Activated effector memory CD4-positive, alpha-beta T cell treated with Interleukin-2 at 50 U/mL for 16 hours (primary cell): ENCODE results near the gene CITED1.

Experiments used
- DNase-seq: peaks from one replicate; pipeline ENCODE4 v3.0.0-alpha.2; 2020

CITED1 gene

DNA sequence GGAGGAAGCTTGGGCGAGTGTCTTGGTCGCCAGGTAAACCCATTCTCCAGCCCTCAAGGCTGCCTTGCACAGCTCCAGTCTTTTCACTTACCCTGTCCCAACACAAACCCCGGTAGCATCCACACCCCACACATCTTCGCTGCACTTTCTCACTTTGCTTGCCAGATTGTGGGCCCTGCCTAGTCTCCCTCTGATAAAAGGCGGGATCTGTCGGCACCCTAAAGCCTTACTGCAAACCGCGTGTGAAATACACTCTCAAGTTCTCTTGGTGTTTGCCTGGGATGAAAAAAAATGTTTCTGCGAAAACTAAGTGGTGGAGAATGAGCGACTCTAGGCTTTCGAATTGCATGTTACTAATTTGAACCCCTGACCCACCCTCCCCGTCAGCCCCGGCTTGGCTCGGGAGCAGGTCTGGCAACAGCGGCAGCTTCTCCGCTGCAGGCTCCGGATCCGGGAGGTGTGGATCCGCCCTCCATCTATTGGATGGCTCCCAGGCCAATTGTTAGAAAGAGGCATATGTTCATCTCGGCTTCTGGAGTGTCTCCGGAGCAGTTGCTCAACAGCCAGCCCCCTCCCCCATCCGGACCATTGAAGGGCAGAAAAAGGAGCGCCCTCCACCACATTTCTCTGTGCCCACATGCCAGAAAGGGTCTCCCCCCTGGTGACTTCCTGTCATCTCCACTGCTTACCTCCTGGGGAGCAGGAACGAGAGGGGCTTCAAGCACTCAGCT is 3.0 kb upstream of the CITED1 start:
- DNase-seq: no peak

DNA sequence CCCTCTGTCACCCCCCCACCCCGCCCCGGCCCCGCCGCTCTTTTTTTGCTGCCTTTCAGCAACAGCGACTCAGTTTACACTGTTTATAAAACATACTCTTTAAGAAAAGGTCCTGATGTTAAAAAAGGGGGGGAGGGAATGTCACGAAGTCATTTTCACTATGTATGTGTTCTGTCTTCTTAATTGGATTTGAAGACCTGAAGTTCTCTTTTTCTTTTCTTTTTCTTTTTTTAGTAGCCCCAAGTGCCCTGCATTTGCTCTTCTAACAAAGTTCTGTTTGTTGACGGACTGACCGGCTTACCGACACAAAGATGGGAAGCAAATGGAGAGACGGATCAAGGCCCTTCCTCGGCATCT is 2.5 kb upstream of the CITED1 start:
- DNase-seq: no peak

GRCh38 chrX:72307646-72308051 is 1.9 kb upstream of the CITED1 start:
- no peak for DNase-seq

DNA sequence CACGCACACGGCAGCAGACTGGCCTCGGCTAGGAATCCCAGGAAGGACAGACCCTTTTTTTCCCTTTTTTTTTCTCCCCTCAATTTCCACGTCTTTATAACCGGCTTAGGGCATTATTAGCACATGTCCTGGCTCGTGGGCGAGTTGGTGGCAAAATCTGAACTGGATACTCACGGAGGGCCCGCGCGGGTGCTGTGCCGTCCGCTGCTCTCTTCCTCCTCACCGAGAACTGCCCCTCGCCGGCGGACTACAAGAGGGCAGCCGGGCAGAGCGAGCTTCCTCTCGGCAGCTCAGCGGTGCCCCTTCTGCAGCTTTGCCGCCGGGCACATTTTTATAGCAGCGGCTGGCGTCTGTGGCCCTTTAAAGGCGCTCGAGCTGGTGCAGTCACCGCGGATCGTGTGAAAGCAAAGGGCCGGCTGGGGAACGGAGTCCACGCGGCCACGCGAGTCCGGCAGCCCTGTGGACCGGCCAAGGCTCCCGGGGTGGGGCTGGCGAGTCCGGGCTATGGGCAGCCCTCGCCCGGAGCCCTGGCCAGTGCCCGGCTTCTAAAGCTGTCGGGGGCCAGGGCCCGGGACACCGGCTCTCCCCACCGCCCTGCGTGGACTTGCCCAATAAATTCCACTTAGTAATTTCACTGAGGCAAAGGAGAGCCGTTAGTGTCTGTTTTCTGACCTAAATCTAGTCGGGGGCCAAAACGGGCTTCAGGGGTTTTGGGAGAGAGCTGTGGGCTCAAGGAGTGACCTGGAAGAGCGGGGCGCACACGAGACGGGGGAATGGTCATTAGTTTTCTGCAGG is 1.3 kb upstream of the CITED1 start:
- no peak for DNase-seq

- no peak for DNase-seq
Observed at GRCh38 chrX:72306085-72306801, 529 bp upstream of the CITED1 start.

GRCh38 chrX:72304877-72305276 is 837 bp downstream of the CITED1 start:
- DNase-seq: no peak

GRCh38 chrX:72301781-72302180 is 3.9 kb downstream of the CITED1 start:
- DNase-seq: no peak

- DNase-seq: no peak
Observed at GRCh38 chrX:72299891-72300630, 5.7 kb downstream of the CITED1 start.

DNA sequence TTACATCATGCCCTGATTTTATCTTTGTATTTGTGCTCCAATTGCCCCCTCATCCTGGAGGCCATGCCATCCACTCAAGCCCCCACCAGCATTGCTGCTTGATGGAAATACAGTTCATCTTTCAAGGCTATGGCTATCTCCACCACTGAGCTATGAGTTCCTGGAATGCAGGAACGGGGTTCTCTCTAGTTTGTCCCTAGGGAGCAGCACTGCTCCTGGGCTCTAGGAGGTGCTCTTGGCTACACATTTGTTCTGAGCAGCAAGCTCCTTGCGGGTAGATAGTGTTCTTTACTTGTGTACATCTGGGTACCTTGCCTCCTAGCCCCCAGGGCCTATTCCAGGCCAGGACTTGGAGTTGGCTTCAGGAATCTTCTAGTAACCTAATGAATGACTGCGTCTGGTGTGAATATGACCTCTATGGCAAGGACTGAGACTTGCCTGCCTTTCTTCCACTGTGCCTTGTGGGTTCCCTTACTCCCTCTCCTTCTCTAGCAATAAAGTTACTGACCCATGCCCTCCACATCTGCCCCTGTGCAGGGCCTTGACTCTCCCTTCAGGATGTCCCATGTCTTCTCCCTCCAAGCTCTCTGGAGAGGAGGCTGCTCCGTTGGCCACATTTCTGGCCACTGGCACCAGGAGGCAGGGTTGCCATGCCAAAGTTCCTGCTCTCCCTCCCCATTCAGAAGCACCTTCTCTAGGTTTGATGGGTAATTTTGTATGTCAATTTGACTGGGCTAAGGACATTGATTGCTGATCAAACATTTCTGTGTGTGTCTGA is 7.6 kb downstream of the CITED1 start:
- no peak for DNase-seq

DNA sequence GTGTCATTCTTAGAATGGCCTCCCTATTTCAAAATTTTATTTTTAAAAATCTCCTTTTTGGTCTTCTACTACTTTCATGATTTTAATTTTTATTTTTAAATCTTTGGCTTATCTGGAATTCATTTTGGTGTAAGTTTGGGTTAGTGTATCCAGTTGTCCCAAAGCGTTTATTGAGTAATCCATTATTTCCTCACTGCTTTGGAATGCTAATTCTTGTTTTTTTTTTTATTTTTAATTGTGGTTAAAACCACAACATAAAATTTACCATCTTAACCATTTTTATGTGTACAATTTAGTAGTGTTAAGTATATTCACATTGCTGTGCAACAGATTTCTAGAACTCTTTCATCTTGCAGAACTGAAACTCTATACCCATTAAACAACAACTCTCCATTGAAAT is 8.7 kb downstream of the CITED1 start:
- no peak for DNase-seq

DNA sequence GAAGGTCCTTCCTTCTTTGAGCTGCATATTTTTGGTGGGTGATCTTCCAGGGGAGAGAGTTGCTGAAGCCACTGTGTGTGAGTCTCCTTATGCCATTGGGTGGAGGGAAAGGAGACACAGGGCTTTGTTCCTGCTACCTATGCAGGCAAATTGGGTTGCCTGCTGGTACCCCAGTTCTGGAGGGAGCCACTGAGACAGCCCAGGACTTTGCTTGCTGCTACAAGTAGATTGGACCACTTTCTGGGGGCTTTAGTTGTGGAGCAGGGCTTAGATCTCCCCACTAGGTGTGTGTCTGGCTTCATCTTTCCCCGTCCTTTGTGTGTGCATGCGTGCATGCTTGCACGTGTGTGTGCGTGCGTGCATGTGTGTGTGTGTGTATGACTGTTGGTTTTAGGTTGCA is 10.0 kb downstream of the CITED1 start:
- no peak for DNase-seq

GRCh38 chrX:72294497-72294896 is 11.2 kb downstream of the CITED1 start:
- no peak for DNase-seq

DNA sequence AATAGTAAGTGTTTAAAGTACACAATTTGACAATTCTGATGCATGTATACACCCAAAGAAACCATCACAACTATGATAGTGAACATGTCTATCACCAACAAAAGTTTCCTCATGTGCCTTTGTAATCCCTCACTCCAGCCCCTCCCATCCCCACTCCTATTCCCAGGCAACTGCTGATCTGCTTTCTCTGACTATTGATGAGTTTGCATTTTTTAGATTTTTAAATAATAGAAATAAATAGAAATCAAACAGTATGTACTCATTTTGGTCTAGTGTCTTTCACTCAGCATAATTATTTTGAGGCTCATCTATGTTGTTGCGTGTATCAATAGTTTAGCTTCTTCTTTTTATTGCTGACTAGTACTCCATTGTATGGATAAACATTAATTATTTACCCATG is 23.4 kb downstream of the CITED1 start:
- DNase-seq: no peak

GRCh38 chrX:72280321-72280845 is 25.3 kb downstream of the CITED1 start:
- DNase-seq: no peak

GRCh38 chrX:72276478-72276953 is 29.2 kb downstream of the CITED1 start:
- no peak for DNase-seq

DNA sequence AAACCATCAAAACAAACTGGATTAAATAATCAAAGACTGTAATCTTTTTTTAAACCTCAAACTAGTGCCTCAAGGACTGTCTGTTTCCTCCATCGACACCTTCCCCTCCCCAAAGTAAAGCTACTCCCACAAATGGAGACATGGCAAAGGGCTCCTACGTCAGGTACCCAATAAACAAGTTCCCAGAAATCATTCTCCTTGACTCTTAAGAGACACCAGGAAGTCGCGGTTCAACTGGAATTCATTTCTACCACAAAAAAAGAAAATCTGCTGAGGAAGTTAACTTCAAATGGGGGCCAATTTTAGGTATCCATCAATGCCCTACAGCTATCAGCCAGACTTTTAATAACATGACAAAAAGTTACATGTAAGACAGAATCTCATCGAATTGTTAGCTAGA is 31.2 kb downstream of the CITED1 start:
- DNase-seq: no peak

- DNase-seq: no peak
Observed at GRCh38 chrX:72273718-72274117, 32.0 kb downstream of the CITED1 start.

GRCh38 chrX:72272868-72273267 is 32.8 kb downstream of the CITED1 start:
- no peak for DNase-seq

DNA sequence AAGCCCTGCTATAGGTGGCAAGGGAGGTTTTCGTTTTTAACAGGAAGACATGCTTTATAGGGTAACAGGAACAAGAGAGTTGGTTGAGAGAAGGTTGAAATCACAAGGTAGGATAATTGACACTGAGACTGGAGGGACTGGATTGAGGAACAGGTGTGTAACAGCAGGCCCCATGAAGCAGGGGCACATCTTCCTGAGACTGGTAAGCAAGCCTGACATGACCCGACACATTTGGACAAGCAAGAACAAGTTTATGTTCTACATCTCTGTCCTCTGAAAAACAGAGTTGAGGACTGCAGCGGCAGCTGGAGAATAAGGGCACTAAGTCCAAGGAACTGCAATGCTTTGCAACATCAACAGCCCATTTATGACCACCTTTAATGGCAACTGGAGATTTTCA is 33.9 kb downstream of the CITED1 start:
- no peak for DNase-seq

GRCh38 chrX:72271091-72271788 is 34.5 kb downstream of the CITED1 start:
- DNase-seq: no peak

- DNase-seq: no peak
Observed at GRCh38 chrX:72270316-72270866, 35.3 kb downstream of the CITED1 start.
